ENCODE data around the gene CATSPERZ.

DNA sequence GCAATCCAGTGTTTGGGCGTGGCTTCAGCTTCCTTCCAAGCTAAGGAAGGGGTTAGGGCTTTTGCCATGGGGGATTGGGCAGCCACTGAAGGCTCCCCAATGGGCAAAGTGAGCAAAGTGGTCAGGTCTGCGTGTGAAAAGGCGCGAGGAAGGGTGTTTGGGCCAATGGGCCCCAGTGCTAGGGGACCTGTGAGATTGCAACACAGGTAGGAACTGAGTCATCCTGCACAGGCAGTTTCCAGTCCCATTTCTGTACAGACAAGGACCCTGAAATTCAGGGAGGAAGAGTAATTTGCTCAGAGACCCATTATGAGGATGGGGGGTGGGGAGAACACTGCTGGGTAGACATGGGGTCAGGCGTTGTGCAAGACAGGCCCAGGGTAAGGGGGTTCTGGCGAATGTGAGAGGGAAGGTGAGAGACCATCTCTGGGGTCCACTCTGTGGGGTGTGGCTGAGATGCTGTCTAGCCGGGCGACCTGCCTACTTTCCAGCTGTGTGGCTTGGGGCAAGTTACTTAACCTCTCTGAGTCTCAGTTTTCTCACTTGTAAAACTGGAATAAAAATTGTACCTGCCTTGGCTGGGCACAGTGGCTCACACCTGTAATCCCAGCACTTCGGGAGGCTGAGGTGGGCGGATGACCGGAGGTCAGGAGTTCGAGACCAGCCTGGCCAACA, 47.2 kb downstream of the CATSPERZ start:
- TF ChIP-seq, protein P1, sequence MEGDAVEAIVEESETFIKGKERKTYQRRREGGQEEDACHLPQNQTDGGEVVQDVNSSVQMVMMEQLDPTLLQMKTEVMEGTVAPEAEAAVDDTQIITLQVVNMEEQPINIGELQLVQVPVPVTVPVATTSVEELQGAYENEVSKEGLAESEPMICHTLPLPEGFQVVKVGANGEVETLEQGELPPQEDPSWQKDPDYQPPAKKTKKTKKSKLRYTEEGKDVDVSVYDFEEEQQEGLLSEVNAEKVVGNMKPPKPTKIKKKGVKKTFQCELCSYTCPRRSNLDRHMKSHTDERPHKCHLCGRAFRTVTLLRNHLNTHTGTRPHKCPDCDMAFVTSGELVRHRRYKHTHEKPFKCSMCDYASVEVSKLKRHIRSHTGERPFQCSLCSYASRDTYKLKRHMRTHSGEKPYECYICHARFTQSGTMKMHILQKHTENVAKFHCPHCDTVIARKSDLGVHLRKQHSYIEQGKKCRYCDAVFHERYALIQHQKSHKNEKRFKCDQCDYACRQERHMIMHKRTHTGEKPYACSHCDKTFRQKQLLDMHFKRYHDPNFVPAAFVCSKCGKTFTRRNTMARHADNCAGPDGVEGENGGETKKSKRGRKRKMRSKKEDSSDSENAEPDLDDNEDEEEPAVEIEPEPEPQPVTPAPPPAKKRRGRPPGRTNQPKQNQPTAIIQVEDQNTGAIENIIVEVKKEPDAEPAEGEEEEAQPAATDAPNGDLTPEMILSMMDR (IDR thresholded peaks at IDR 0.05): no peak
- no peak for TF ChIP-seq EP300 (IDR thresholded peaks at IDR 0.05)

Measured in esophagus muscularis mucosa (tissue), 3 donors.